GM18873 (cell line): ENCODE measurements around the gene PPIG.
"Not testable (repeated sequence)": the region's sequence is repeated elsewhere in the genome, so short reads cannot be mapped to it uniquely, and the experiment has no call there.

Experiments
- ATAC-seq: cut with Tn5 transposase; IDR thresholded peaks from one replicate; pipeline ENCODE4 v1.9.1; 2021; ENCODE audit warnings: mild to moderate bottlenecking, moderate library complexity, moderate number of reproducible peaks; ENCODE audit not compliant: unreplicated experiment, low FRiP score

The PPIG gene

DNA sequence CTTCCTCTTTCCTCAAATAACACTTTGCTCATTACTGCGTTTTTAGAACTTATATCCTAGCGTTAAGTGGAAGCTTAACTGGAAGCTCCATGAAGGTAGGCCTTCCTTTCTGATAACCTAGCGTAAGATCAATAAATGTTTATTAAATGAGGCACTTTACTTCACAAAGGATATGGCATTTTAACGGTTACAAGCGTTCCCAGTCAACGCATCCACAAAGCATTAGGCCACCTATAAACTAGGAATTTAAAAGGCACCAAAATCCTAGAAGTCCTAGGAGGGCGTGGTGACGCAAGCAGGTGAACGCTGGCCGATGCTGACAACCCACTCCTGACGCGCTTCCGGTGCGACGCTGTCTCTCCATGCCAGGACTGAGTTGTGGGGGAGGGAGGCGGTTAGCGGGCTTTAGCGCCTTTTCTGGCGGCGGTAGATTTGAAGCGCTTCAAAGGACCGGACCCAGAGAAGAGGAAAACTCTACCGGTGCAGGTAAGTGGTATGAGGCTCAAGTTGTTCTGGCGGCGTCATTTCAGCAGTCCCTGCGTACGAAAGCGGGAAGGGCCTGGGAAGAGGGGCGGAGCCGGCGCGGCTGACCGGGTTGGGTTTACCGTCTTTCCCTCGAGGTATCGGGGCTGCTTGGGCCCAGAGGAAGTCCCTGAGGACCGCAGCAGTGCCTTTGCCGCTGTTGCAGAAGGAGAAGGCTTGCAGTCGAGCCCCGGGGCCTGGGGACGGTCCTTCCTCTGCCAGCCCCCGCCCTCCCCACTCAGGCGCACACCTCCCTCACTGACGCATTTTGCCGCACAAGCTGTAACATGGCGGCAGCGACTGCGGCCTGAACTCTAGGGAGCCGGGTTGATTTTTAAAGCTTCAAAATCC lies at the start of gene PPIG:
TSS of gene PPIG (plus strand) at position 347 of the 873 bp plus-strand sequence. CDS start 19,691 bp downstream, outside the sequence.
- ATAC-seq = peak; percentile 82

- ATAC-seq = not testable (repeated sequence)
These were observed 44.7 kb upstream of the PPIG start for GRCh38 chr2:169539460-169539859.

DNA sequence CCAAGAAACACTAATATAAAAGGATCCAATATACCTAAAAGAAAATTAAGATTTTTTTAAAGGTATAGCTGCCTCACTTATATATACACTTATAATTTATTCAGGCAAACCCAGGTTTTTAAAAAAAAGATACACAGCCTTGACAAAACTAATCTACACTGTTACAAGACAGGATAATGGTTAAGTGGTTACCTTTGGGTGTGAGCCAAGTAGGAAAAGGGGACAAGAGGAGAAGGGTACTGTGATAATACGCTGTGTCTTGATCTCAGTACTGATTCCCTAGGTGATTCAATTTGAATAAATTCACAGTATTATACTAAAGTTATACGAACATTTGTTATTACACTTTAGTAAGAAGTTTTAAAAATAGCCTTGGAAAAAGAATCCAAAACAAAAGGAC lies 44.0 kb upstream of the PPIG start:
- no peak for ATAC-seq

- ATAC-seq = no peak
These were observed 41.7 kb upstream of the PPIG start for GRCh38 chr2:169542433-169542832.

GRCh38 chr2:169546756-169547155 lies 37.4 kb upstream of the PPIG start:
- ATAC-seq = no peak

DNA sequence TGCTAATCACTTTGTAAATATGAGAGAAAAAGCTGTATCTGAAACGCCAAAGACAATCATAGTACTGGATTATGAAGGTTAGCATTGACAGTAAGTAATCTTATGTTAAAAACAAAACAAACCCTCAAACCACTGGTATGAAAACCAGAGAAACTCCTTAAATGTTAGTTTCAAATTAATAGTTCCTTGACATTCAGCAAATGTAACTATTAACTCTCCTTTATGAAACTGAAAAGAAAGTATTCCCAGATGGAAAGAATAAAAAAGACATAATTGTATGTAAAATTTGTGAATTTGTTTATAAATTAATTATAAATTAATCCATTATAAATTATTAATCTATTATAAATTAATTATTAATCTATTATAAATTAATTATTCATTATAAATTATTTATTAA lies 22.8 kb upstream of the PPIG start:
- ATAC-seq = no peak

GRCh38 chr2:169562084-169562483 lies 22.1 kb upstream of the PPIG start:
- ATAC-seq = not testable (repeated sequence)

DNA sequence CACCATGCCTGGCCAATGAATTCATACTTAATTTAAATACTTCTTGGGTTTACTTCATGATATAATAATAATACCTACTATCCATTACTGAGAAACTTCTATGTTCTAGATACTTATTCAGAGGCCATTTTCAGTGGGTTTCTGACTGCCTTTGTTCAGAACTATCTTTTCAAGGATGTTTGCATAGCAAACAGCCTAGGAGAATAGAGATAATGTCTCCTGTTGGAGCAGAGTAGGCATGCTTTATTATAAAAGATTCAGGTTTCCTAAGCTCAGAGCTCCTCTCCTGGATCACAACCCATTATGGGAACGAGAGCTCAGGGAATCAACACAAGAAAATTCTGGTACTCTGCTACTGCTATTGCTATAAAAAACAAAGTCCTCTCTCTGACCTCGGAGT lies 21.6 kb upstream of the PPIG start:
- no peak for ATAC-seq

GRCh38 chr2:169565686-169566085 lies 18.5 kb upstream of the PPIG start:
- ATAC-seq = no peak

GRCh38 chr2:169569948-169570347 lies 14.2 kb upstream of the PPIG start:
- no peak for ATAC-seq

DNA sequence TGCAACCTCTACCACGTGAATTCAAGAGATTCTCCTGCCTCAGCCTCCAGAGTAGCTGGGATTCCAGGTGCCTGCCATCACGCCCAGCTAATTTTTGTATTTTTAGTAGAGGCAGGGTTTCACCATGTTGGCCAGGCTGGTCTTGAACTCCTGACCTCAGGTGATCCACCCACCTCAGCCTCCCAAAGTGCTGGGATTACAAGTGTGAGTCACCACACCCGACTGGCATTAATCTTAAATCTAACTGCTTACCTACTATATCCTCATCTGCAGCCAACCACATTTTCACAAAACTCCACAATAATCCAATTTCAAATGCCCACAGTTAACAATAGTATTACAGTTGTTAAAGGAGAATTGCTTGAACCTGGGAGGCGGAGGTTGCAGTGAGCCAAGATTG lies 13.4 kb upstream of the PPIG start:
- not testable (repeated sequence) for ATAC-seq

DNA sequence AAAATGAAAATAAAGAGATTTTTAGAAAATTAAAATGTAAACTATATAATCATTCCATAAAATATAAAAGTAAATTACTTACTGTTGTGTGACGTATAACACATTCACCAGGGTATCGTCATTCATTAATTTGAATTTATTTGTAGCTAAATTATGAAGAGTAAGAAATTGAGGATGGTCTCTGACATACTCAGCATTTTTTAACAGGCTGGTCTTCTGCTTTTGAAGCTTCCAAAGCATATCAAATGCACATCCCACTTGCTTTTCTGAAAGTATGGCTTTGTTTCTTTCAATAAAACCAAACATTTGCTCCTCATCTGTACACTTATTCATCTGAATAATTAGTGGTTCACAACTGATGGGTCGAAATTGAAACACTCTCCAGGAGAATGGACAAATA lies 12.6 kb upstream of the PPIG start:
- no peak for ATAC-seq

- no peak for ATAC-seq
These were observed 12.0 kb upstream of the PPIG start for GRCh38 chr2:169572189-169572588.

DNA sequence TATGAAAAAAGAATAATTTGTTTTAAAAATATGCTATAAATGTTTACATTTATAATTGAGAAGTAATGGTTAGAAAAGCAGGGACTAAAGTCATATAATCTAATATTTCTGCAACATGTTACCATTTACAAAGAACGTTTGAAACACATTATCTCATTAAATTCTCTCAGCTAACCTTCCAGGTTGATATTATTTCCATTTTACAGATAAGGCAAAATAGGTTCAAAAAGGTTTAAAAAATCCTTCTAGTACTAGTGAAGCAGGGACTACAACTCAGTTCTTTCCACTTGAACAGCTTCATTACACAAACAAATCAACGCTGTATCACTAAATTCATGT lies 11.4 kb upstream of the PPIG start:
- no peak for ATAC-seq

- ATAC-seq = peak; percentile 98
These were observed 10.8 kb upstream of the PPIG start, which contains the start of gene FASTKD1 for GRCh38 chr2:169573160-169573973. Gene FASTKD1, minus strand, starts transcription at chr2:169573865. Its CDS starts 1,836 bp downstream, at chr2:169572029.

DNA sequence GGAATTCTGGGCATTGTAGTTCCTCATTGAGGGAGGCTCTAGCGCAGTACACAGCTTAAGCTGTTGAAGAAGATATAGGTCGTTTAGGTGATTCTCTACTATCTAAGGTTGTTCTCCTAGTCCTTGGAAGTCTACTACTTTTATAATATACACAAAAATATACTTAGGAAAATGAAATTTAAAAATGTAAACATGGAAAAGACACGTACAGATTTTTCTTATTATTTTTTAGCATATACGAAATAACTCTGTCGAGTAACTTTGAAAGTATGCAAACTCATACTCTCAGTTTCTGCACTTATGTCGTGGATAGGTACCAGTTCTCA lies 10.2 kb upstream of the PPIG start:
- no peak for ATAC-seq

- ATAC-seq = not testable (repeated sequence)
These were observed 9.6 kb upstream of the PPIG start for GRCh38 chr2:169574539-169574938.

DNA sequence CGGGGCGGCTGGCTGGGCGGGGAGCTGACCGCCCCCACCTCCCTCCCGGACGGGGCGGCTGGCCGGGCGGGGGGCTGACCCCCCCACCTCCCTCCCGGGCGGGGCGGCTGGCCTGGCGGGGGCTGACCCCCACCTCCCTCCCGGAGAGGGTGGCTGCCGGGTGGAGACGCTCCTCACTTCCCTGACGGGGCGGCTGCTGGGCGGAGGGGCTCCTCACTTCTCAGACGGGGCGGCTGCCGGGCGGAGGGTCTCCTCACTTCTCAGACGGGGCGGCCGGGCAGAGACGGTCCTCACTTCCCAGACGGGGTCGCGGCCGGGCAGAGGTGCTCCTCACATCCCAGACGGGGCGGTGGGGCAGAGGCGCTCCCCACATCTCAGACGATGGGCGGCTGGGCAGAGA lies 8.9 kb upstream of the PPIG start:
- ATAC-seq = not testable (repeated sequence)

- no peak for ATAC-seq
These were observed 5.1 kb upstream of the PPIG start for GRCh38 chr2:169579044-169579443.

DNA sequence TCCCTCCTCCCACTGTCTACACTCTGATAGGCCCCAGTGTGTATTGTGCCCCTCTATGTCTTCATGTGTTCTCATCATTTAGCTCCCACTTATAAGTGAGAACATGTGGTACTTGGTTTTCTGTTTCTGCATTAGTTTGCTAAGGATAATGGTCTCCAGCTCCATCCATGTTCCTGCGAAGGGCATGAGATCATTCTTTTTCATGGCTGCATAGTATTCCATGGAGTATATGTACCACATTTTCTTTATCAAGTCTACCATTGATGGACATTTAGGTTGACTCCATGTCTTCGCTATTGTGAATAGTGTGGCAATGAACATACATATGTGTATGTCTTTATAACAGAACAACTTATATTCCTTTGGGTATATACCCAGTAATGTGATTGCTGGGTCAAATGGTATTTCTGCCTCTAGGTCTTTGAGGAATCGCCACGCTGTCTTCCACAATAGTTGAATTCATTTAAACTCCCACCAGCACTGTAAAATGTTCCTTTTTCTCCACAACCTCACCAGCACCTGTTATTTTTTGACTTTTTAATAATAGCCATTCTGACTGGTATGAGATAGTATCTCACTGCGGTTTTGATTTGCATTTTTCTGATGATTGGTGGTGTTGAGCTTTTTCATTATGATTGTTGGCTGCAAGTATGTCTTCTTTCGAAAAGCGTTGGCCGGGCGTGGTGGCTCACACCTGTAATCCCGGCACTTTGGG lies 1.4 kb upstream of the PPIG start:
- ATAC-seq = not testable (repeated sequence)

DNA sequence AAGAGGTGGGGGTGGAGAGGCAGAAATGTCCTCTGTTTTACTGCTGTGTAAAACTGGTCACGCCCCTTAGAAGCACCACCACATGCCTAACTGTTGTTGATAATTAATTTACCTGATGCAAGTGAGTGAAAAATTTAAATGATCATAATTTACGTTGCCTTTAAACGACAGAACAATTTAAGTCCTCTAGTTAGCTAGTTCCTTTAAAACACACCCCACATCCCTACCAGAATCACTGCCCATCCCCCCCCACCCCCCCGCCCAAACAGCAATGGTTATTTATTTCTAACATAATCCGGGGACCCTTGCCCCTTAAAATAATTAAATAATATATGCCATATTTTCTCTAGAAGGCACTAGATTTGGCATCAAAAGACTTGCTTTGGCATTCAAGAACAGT lies 633 bp upstream of the PPIG start:
- ATAC-seq = no peak
